ENCODE results near the gene PTPN11. TPM values are rescaled to one million over a fixed set of nuclear protein-coding genes. Genes with fewer than 3 reads are reported as not detected.
"Not testable (repeated sequence)": the region's sequence is repeated elsewhere in the genome, so short reads cannot be mapped to it uniquely, and the experiment has no call there.

PTPN11 gene
- total RNA-seq, 1 donor from 2014 or later, result 86.3 TPM

DNA sequence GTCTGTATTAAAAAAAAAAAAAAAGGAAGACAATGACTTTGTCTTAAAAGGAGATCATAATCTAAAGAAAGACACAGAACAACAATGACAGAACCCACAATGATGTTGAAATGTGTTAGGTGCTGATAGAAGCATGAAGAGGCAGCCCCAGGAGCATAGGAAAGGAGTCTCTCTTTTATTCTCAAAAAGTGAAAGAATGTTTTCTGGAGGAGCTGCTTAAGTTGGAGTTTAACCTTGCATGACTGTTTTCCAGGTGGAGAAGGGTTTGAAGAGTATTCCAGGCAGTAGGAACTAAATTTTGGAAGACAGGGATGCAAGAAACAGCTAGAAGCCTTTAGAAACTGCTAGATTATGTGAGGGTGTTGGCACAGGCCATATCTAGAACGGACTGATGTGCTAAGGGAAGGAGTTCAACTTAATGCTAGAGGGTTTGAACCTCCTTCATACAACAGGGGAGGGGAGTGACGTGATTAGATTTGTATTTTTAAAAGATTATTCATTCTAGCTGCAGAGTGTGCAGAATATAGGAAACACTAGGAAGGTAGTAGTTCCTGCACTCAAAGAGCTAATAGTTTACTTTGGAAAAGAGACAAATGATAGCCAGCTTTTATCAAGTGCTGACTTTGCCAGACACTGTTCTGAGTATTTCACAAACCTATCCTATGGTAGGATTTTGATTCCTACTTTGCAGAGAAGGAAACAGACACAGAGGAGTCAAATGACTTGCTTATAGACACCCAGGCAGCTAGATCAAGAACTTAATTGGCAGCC, 4.7 kb upstream of the PTPN11 start:
- Mint-ChIP-seq H3K4me1 (peaks cover 3% of the 10 kb centered on the region), H3K4me3 (no peak overlapping the region), H3K27me3 (ENCODE audit: low read depth) (peaks cover 2% of the 10 kb centered on the region), H3K9me3 (no peaks in the 10 kb centered on the region), H3K36me3 (no peaks in the 10 kb centered on the region), H3K27ac (no peak overlapping the region)
- TF ChIP-seq, protein P1, sequence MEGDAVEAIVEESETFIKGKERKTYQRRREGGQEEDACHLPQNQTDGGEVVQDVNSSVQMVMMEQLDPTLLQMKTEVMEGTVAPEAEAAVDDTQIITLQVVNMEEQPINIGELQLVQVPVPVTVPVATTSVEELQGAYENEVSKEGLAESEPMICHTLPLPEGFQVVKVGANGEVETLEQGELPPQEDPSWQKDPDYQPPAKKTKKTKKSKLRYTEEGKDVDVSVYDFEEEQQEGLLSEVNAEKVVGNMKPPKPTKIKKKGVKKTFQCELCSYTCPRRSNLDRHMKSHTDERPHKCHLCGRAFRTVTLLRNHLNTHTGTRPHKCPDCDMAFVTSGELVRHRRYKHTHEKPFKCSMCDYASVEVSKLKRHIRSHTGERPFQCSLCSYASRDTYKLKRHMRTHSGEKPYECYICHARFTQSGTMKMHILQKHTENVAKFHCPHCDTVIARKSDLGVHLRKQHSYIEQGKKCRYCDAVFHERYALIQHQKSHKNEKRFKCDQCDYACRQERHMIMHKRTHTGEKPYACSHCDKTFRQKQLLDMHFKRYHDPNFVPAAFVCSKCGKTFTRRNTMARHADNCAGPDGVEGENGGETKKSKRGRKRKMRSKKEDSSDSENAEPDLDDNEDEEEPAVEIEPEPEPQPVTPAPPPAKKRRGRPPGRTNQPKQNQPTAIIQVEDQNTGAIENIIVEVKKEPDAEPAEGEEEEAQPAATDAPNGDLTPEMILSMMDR (IDR thresholded peaks at IDR 0.05; ENCODE audit: unreplicated experiment), result no peak
- DNase-seq (ENCODE audit: low spot score in 2 of 2, unreplicated experiment in 2 of 2), result no peak

DNA sequence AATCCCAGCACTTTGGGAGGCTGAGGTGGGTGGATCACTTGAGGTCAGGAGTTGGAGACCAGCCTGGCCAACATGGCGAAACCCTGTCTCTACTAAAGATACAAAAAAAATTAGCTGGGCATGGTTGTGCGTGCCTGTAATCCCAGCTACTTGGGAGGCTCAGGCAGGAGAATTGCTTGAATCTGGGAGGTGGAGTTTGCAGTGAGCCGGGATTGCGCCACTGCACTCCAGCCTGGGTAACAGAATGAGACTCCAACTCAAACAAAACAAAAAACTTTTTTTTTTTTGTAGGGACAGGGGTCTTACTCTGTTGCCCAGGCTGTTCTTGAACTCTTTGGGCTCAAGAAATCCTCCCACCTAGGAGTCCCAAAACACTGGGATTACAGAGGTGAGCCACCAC, 3.3 kb upstream of the PTPN11 start:
- not testable (repeated sequence) for H3K27me3 Mint-ChIP-seq (ENCODE audit: low read depth); H3K9me3 Mint-ChIP-seq

DNA sequence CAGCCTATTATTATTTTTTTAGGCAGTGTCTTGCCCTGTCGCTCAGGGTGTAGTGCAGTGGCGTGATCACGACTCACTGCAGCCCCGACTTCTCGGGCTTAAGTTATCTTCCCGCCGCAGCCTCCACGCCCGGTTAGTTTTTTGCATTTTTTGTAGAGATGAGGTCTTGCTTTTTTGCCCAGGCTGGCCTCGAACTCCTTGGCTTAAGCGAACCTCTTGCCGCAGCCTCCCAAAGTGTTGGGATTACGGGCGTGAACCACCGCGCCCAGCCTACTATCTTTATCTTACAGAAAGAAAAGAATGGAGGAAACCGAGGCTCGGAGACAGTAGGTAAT, 507 bp upstream of the PTPN11 start:
- peaks cover 2% of the 10 kb centered on the region for H3K27me3 Mint-ChIP-seq (ENCODE audit: low read depth)
- H3K27ac Mint-ChIP-seq, result peak overlapping the region; percentile 95
- no peaks in the 10 kb centered on the region for H3K36me3 Mint-ChIP-seq
- DNase-seq (ENCODE audit: low spot score in 2 of 2, unreplicated experiment in 2 of 2), result no peak
- TF ChIP-seq, protein P1 (IDR thresholded peaks at IDR 0.05; ENCODE audit: unreplicated experiment), result no peak
- peak overlapping the region; percentile 89 for H3K4me3 Mint-ChIP-seq
- H3K4me1 Mint-ChIP-seq, result peaks cover 22% of the 10 kb centered on the region
- H3K9me3 Mint-ChIP-seq, result no peaks in the 10 kb centered on the region

More for the DNA sequence above, 3.3 kb upstream of the PTPN11 start:
- H3K27ac Mint-ChIP-seq; DNase-seq (ENCODE audit: low spot score in 2 of 2, unreplicated experiment in 2 of 2); H3K36me3 Mint-ChIP-seq; H3K4me3 Mint-ChIP-seq: not testable (repeated sequence)
- H3K4me1 Mint-ChIP-seq, result peaks cover 13% of the 10 kb centered on the region

DNA sequence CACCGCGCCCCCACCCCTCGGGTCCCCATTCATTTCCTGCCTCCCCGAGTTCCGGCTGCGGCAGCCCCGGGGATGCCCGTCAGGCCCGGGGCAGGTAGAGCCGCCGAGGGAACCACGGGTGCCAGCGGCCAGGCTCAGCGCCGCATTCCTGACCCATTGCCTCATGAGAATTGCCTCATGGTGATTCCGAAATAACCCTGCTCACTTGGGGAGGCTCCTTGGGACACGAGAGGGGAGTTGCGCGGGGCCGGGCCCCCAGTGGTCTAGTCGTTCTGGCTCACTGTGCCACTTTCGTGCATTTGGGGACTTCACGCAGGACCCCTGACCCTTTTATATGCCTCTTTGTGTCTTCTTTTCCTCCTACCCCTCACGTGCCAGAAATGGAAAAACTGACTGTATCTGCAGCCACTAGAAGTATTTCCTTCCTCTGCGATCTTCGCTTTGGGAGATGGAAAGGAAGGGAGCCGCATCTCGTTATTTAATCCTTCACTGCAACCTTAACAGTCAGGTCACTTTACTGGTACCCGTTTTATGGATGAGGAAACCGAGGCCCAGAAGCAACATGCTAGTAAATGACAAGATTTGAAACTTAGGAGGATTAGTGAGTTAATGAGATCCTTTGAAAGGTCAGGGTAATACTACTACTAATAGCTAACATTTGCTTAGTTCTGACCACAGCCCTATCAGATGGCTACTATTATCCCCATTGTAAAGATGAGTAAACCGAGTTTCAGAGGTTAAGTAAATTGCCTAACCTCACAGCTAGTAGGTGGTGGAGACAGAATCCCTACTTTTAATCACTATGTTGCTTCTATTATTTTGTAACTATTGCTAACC, 768 bp downstream of the PTPN11 start:
- H3K36me3 Mint-ChIP-seq, result no peaks in the 10 kb centered on the region
- DNase-seq (ENCODE audit: low spot score in 2 of 2, unreplicated experiment in 2 of 2), result peak; percentile 34 to 73
- peaks cover 2% of the 10 kb centered on the region for H3K27me3 Mint-ChIP-seq (ENCODE audit: low read depth)
- peak overlapping the region; percentile 99 for H3K27ac Mint-ChIP-seq
- peak overlapping the region; percentile 89 for H3K4me3 Mint-ChIP-seq
- H3K9me3 Mint-ChIP-seq, result no peaks in the 10 kb centered on the region
- TF ChIP-seq, protein P1 (IDR thresholded peaks at IDR 0.05; ENCODE audit: unreplicated experiment), result peak; percentile 13
- peaks cover 27% of the 10 kb centered on the region for H3K4me1 Mint-ChIP-seq

DNA sequence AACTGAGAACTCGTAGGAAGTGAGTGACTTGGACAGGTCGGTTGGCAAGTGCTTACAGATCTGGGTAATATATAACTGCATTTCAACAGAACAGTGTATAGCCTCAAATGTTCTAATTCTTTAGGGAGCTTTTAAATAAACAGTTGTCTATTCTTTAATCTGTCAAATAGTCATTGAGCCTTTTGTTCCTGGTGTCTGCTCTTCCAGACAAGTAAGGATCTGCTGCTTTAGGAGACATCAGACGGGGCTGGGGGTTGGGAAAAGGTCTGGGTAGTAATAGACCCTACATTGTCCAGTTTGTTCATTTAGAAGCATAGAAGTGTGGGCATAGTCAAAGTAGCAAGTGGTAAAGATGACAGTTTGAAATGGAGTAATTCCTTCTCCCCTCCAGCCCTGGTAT, 2.0 kb downstream of the PTPN11 start:
- Mint-ChIP-seq H3K27ac (peak overlapping the region; percentile 88), H3K27me3 (ENCODE audit: low read depth) (no peaks in the 10 kb centered on the region), H3K4me1 (peaks cover 27% of the 10 kb centered on the region), H3K36me3 (no peaks in the 10 kb centered on the region), H3K4me3 (peak overlapping the region; percentile 89), H3K9me3 (no peaks in the 10 kb centered on the region)
- DNase-seq (ENCODE audit: low spot score in 2 of 2, unreplicated experiment in 2 of 2), result no peak
- TF ChIP-seq, protein P1 (IDR thresholded peaks at IDR 0.05; ENCODE audit: unreplicated experiment), result no peak

DNA sequence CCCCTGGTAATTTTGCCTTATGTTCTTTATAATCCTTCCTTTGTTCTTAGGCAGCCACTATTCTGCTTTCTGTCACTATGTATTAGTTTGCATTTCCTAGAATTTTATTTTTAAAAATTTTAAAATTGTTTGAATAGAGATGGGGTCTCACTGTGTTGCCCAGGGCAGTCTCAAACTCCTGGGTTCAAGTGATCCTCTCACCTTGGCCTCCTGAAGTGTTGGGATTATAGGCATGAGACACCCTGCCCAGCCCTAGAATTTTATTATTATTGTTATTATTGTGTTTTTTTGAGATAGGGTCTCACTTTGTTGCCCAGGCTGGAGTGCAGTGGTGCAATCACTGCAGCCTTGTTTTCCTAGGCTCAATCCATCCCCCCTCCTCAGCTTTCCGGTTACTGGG, 2.6 kb downstream of the PTPN11 start:
- Mint-ChIP-seq H3K9me3 (no peaks in the 10 kb centered on the region), H3K27ac (no peak overlapping the region), H3K36me3 (no peaks in the 10 kb centered on the region), H3K27me3 (ENCODE audit: low read depth) (no peaks in the 10 kb centered on the region), H3K4me3 (no peak overlapping the region), H3K4me1 (peaks cover 27% of the 10 kb centered on the region)
- DNase-seq (ENCODE audit: low spot score in 2 of 2, unreplicated experiment in 2 of 2), result no peak
- TF ChIP-seq, protein P1 (IDR thresholded peaks at IDR 0.05; ENCODE audit: unreplicated experiment), result no peak
